Renal cortex interstitium (tissue), 11 donors: Measurements from ENCODE around the gene FAM171A1. TPM values are rescaled to one million over a fixed set of nuclear protein-coding genes. Genes with fewer than 3 reads are reported as not detected.
A peak's percentile ranks its signal among the peaks of the same experiment; 100 is the strongest.
"Not testable (repeated sequence)": the region's sequence is repeated elsewhere in the genome, so short reads cannot be mapped to it uniquely, and the experiment has no call there.

Experiments used
- DNase-seq, 11 donors: peaks; one replicate each; pipeline ENCODE4 v3.0.0-alpha.2; 2013; ENCODE audit warnings: low read depth in 9 of 11, low spot score in 4 of 11; ENCODE audit errors: extremely low read depth in 1 of 11
- polyA plus RNA-seq, 3 donors: library from polyadenylated mRNA; unstranded; fragments of 120-200 nt; gene quantifications; one replicate each; pipeline ENCODE4 v1.2.1, GENCODE V29; 2013; ENCODE audit not compliant: insufficient read length in 3 of 3

FAM171A1 gene
- polyA plus RNA-seq, 3 donors = 83.2 to 93.3 (median 85.0) TPM

- no peak for DNase-seq
These were observed 168.4 kb downstream of the FAM171A1 start for GRCh38 chr10:15202639-15203038.

- not testable (repeated sequence) for DNase-seq
These were observed 168.8 kb downstream of the FAM171A1 start for GRCh38 chr10:15202301-15202621.

GRCh38 chr10:15201589-15202300 lies 169.3 kb downstream of the FAM171A1 start:
- DNase-seq = no peak

- peak in 4 of 11 donors; percentile 27 to 38 (median 31) for DNase-seq
These were observed 170.5 kb downstream of the FAM171A1 start for GRCh38 chr10:15200626-15201025.

- DNase-seq = no peak
These were observed 173.2 kb downstream of the FAM171A1 start for GRCh38 chr10:15197911-15198310.

- DNase-seq = no peak
These were observed 173.8 kb downstream of the FAM171A1 start for GRCh38 chr10:15197276-15197675.

- no peak for DNase-seq
These were observed 174.9 kb downstream of the FAM171A1 start for GRCh38 chr10:15196021-15196834.

GRCh38 chr10:15189133-15189885 lies 181.8 kb downstream of the FAM171A1 start:
- no peak for DNase-seq

GRCh38 chr10:15188603-15189002 lies 182.5 kb downstream of the FAM171A1 start:
- no peak for DNase-seq

- DNase-seq = no peak
These were observed 187.2 kb downstream of the FAM171A1 start for GRCh38 chr10:15183689-15184481.

- no peak for DNase-seq
These were observed 188.4 kb downstream of the FAM171A1 start for GRCh38 chr10:15182540-15183207.

GRCh38 chr10:15181576-15182156 lies 189.4 kb downstream of the FAM171A1 start:
- no peak for DNase-seq

GRCh38 chr10:15180736-15181135 lies 190.4 kb downstream of the FAM171A1 start:
- no peak for DNase-seq

GRCh38 chr10:15176269-15176668 lies 194.8 kb downstream of the FAM171A1 start:
- DNase-seq = no peak

GRCh38 chr10:15175587-15175986 lies 195.5 kb downstream of the FAM171A1 start:
- DNase-seq = no peak

GRCh38 chr10:15172306-15172840 lies 198.7 kb downstream of the FAM171A1 start:
- DNase-seq = no peak

- DNase-seq = no peak
These were observed 201.3 kb downstream of the FAM171A1 start for GRCh38 chr10:15169555-15170401.
